Stimulated activated CD4-positive, alpha-beta T cell treated with anti-CD3 and anti-CD28 coated beads, Interleukin-2, amount 100 ng/mL, for 4 hours (primary cell): Measurements from ENCODE around the gene FUOM.
"Not testable (repeated sequence)": the region's sequence is repeated elsewhere in the genome, so short reads cannot be mapped to it uniquely, and the experiment has no call there.

Experiments
- DNase-seq: peaks from one replicate; pipeline ENCODE4 v3.0.0-alpha.2; 2020; ENCODE audit warnings: low read depth

The FUOM gene

GRCh38 chr10:133388236-133388972 lies 30.6 kb upstream of the FUOM start:
- no peak for DNase-seq

GRCh38 chr10:133386951-133387350 lies 29.1 kb upstream of the FUOM start:
- not testable (repeated sequence) for DNase-seq

DNA sequence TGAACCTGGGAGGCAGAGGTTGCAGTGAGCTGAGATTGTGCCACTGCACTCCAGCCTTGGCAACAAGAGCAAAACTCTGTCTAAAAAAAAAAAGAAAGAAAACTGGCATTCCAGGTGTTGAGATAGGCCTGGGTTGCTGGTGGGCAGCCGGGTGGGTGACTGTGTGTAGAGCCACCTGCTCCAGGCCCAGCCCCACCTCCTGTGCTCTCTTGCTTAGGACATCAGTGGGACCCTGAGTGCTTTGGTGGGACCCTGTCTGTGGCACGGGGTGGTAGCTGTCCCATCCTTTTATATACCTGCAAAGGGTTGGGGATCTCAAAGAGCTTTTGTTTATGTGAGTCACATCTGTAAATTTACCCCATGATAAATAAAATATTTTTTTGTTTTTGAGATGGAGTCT lies 27.4 kb upstream of the FUOM start:
- DNase-seq, result no peak

DNA sequence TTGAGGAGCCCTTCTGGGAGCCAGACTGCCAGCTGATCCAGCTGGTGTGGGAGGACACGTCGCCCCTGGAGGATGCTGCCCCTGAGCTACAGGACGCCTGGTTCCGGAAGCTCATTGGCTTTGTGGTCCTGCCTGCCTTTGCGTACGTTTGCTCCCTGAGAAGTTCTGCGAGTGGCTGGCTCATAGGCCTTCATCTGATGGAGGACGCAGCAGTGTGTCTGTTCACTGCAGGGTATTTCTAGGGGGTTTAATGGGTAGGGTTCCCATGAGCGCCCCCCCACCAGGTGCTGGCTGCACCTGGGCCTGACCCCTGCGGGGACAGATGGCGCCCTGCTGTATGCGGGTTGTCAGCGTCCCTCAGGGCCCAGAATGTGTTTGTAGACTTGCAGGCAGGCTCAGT lies 26.3 kb upstream of the FUOM start:
- no peak for DNase-seq

- DNase-seq, result no peak
Observed at GRCh38 chr10:133383551-133383950, 25.7 kb upstream of the FUOM start.

DNA sequence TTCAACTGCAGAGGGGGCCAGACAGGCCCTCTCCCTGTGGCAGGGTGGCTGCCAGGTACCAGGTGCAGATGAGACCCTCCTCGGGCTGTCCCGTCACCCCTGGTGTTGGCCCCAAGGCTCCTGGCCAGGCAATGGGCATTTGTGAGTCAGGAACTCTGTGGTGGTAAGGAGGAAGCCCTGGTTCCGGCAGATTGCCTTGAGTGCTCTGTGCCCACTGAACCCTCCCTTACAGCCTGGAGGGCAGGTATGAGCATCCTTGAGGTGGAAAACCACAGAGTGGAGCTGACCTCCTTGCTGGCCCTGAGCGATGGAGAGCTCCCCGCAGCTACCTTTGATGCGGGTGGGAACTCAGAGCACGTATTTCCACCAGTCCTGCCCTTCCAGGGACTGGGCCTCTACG lies 23.2 kb upstream of the FUOM start:
- no peak for DNase-seq

GRCh38 chr10:133379801-133380666 lies 22.2 kb upstream of the FUOM start:
- DNase-seq, result no peak

- DNase-seq, result no peak
Observed at GRCh38 chr10:133379152-133379800, 21.5 kb upstream of the FUOM start, which contains the start of gene PAOX. PAOX (plus strand) TSS chr10:133379262; CDS start chr10:133379317, 55 bp downstream.

- DNase-seq, result no peak
Observed at GRCh38 chr10:133378251-133379096, 20.7 kb upstream of the FUOM start.

GRCh38 chr10:133377818-133378250 lies 20.0 kb upstream of the FUOM start:
- DNase-seq, result no peak

DNA sequence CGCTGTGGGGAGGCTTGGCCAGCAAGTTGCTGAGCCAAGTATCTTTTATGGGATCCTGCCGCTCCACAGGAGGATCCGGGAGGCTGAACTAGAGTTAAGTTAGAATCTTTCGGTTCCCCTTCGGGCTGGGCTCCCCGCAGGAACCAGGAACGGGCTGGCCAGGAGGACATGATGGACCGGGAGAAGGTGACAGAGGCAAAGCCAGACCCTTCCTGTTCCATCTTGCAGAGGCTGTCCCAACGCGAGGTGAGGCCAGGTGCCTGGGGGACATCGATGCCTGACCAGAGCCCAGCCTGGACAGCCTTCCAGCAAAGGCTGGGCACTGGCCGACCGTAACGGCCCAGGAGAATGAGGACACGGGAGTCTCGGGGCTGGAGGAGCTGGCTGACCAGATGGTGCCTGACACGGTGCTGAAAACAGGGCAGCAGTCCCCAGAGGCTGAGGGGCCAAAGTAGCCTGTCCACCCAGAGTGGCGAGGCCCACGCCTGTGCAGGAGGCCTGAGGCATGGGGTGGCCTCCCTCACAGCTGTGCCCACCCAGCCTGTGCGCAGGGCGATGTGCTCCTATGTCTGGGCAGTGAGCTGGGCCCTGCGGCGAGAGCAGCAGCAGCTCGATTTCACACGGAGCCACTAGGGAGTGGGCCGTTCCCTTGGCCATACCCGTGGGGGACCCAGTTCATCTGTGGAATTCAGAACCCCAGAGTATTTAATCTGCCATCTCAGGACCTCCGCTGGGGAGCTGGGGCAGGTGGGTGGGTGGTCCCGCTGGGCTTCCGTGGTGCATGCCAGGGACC lies 19.4 kb upstream of the FUOM start:
- DNase-seq, result no peak

DNA sequence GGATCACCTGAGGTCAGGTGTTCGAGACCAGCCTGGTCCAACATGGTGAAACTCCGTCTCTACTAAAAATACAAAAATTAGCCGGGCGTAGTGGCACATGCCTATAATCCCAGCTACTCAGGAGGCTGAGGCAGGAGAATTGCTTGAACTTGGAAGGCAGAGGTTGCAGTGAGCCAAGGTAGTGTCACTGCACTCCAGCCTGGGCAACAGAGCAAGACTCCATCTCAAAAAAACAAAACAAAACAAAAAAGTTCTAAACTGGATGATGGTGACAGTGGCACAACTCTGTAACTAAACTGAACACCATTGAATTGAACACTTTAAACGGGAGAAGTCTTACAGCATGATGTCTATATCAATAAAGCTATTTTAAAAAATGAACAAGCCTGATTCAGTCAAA lies 18.4 kb upstream of the FUOM start:
- DNase-seq, result not testable (repeated sequence)

DNA sequence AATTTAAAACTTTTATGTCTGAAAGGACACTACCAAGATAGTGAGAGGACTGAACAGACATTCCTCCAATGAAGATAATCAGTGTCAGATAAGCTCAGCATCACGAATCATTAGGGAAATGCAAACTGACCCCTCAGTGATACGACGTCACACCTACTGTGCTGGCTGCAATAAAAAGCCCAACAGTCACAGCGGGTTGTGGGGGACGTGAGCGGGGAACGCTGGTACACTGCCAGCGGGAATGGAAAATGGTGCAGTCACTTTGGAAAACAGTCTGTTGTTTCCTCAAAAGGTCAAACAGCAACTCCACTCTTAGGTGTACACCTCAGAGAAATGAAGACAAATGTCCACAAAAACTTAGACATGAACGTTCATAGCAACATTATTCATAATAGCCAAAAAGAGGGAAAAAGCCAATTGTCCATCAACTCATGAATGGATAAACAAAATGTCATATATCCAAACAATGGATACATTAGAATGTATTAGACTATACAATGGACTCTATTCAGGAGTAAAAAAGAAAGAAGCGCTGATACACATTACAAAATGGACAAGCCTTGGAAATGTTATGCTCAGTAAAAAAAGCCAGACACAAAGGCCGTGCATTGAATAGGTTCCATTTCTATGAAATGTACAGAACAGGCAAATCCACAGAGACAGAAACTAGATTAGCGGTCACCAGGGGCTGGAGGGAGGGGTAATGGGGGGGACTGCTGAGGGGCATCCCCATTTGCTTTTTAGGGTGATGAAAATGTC lies 17.7 kb upstream of the FUOM start:
- no peak for DNase-seq

DNA sequence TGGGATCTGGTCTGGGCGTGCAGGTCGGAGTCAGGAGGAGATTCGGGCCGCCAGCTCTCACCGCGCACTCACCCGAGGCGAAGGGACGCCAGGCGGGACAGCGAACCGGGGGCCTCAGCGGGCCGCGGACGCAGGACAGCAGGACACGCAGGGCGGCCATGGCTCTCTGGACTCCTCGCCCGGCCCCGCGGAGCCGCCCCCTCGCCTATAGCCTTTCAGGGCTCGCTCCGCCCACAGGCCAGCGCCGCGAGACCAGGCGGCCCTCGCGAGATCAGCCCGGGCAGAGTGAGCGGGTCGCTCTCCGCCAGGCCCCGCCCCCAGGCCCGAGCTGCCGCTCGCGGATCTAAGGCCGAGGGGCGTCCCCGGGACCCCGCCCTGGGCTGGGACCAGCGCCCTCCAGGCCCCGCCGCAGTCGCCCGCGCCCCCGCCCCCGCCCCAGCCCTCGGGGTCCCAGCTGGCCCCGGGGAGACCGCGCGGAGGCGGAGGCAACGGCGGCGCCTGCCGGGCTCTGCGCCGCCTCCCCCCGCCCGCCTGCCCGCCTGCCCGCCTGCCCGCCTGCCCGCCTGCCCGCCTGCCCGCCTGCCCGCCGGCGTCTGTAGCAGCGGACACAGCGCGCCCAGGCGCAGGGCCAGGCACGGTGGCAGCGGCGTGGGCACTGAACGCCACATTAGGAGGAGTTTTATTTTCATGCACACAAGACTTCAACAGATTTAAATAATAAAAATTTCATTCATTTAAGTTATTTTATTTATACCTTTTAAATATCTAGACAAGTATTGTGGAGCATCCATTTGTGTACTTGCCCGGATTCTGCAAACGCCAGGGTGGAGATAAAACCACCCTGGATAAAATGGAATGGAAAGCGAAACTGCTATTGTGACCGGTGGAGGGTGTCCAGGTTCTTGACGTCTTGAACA lies 15.6 kb upstream of the FUOM start, which contains the start of gene ECHS1:
Gene ECHS1, minus strand, starts transcription at position 181 of the 917 bp plus-strand sequence. Its CDS starts 21 bp downstream, at position 160.
- DNase-seq, result peak; percentile 89

DNA sequence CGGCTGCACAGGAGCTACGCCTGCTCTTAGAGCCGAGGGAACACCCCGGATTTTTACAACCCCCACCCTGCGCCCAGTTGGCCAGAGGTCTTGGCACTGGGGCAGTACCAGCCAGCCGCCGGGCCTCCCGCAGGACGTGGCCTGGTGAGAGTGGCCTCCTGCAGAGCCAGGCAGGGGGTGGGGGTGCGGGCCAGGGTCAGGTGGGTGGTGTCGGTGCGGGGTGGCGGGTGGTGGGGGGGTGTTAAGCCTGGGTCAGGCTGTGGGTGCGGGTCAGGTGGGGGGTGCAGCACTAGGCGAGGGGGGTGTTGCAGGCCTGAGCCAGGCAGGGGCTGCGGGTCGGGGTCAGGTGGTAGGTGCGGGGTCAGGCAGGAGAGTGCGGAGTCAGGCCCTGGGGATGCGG lies 14.7 kb upstream of the FUOM start:
- DNase-seq, result no peak

GRCh38 chr10:133370030-133370786 lies 12.4 kb upstream of the FUOM start:
- no peak for DNase-seq

- no peak for DNase-seq
Observed at GRCh38 chr10:133368153-133368552, 10.3 kb upstream of the FUOM start.

GRCh38 chr10:133367461-133367860 lies 9.6 kb upstream of the FUOM start:
- not testable (repeated sequence) for DNase-seq
